ENCODE data around the gene TP53INP2.

Gene TP53INP2

DNA sequence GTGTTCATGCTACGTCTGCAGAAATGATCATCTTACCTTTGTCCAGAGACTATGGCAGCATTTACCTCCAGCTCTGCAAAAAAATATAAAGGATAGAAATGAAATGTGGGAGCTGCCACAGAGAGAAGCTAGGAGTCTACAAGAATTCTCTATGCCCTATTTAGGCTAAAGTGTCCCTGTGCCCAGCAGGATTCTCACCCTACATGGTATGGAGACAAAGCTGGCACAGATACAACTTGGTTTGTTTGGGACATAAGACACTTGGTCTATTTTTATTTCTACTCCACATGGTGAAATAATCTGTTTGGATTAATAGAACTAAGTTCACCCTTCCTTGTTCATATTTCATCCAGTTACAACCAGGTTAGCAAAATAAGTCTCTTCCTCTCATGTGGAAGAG lies 28.4 kb downstream of the TP53INP2 start (continued):
- TF ChIP-seq GFI1B (tag by site-specific recombination; IDR thresholded peaks at IDR 0.05) (no peak), ZNF621 (tag by site-specific recombination; IDR thresholded peaks at IDR 0.05) (no peak), BCL11A (tag by site-specific recombination; IDR thresholded peaks at IDR 0.05; ENCODE audit: low read depth) (no peak), ZNF169 (tag by site-specific recombination; IDR thresholded peaks at IDR 0.05) (no peak), ZNF677 (tag by site-specific recombination; IDR thresholded peaks at IDR 0.05) (no peak)
- TF ChIP-seq, protein P1, sequence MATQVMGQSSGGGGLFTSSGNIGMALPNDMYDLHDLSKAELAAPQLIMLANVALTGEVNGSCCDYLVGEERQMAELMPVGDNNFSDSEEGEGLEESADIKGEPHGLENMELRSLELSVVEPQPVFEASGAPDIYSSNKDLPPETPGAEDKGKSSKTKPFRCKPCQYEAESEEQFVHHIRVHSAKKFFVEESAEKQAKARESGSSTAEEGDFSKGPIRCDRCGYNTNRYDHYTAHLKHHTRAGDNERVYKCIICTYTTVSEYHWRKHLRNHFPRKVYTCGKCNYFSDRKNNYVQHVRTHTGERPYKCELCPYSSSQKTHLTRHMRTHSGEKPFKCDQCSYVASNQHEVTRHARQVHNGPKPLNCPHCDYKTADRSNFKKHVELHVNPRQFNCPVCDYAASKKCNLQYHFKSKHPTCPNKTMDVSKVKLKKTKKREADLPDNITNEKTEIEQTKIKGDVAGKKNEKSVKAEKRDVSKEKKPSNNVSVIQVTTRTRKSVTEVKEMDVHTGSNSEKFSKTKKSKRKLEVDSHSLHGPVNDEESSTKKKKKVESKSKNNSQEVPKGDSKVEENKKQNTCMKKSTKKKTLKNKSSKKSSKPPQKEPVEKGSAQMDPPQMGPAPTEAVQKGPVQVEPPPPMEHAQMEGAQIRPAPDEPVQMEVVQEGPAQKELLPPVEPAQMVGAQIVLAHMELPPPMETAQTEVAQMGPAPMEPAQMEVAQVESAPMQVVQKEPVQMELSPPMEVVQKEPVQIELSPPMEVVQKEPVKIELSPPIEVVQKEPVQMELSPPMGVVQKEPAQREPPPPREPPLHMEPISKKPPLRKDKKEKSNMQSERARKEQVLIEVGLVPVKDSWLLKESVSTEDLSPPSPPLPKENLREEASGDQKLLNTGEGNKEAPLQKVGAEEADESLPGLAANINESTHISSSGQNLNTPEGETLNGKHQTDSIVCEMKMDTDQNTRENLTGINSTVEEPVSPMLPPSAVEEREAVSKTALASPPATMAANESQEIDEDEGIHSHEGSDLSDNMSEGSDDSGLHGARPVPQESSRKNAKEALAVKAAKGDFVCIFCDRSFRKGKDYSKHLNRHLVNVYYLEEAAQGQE (tag by site-specific recombination; IDR thresholded peaks at IDR 0.05): no peak

DNA sequence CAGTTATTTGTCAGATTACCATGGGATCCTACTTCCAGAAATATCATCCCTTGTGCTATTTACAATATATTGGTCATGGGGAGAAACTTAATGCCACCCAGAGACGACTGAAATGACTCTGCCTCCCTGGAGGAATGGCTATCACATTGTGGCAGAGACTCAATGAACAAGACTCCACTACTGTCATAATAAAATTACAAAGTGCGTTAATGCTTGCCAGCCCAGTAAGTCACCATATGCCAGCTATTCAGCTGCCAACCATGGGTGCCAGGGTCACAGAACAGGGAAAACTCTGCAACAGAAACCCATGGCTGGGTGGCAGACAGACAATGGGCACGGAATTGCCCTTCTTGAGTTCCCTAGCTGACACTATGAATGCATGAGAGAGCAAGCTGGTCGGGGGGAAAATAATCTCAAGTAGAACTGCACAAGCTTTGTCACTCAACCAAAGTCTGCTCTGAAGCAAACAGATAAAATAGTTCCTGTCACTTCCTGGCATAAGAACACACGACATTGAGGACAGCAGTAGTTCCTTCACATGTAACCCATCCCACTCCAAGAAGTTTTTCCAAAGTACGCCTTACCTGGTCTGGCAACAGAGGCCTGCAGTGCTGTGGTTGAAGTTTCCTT lies 32.1 kb downstream of the TP53INP2 start:
- Histone ChIP-seq H3K27ac (ENCODE audit: extremely low read depth, low read depth, low read length) (no peak overlapping the region), H3K9me3 (ENCODE audit: control insufficient read depth, insufficient read depth, low read depth, low read length) (no peaks in the 10 kb centered on the region), H3K36me3 (ENCODE audit: control insufficient read depth in 2 of 2, insufficient read depth in 1 of 2, low read length in 2 of 2) (peaks cover 9 to 64% of the 10 kb centered on the region in 2 experiments; a peak in 2 of 3 replicates), H3K4me1 (ENCODE audit: control insufficient read depth, insufficient read depth, low read length) (no peaks in the 10 kb centered on the region), H3K4me3 (ENCODE audit: low read depth, low read length) (no peak overlapping the region)
- CTCF ChIA-PET: no interaction called here
- POLR2A ChIA-PET: no interaction called here
- TF ChIP-seq RBAK (tag by site-specific recombination; IDR thresholded peaks at IDR 0.05): no peak
- TF ChIP-seq HOXC10 (CRISPR knock-in tag; IDR thresholded peaks at IDR 0.05): no peak
- TF ChIP-seq ZNF610 (tag by site-specific recombination; IDR thresholded peaks at IDR 0.05; ENCODE audit: borderline replicate concordance): no peak
- TF ChIP-seq, protein P2, sequence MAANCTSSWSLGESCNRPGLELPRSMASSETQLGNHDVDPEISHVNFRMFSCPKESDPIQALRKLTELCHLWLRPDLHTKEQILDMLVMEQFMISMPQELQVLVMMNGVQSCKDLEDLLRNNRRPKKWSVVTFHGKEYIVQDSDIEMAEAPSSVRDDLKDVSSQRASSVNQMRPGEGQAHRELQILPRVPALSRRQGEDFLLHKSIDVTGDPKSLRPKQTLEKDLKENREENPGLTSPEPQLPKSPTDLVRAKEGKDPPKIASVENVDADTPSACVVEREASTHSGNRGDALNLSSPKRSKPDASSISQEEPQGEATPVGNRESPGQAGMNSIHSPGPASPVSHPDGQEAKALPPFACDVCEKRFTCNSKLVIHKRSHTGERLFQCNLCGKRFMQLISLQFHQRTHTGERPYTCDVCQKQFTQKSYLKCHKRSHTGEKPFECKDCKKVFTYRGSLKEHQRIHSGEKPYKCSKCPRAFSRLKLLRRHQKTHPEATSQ (tag by site-specific recombination; IDR thresholded peaks at IDR 0.05): no peak
- TF ChIP-seq, protein P3, sequence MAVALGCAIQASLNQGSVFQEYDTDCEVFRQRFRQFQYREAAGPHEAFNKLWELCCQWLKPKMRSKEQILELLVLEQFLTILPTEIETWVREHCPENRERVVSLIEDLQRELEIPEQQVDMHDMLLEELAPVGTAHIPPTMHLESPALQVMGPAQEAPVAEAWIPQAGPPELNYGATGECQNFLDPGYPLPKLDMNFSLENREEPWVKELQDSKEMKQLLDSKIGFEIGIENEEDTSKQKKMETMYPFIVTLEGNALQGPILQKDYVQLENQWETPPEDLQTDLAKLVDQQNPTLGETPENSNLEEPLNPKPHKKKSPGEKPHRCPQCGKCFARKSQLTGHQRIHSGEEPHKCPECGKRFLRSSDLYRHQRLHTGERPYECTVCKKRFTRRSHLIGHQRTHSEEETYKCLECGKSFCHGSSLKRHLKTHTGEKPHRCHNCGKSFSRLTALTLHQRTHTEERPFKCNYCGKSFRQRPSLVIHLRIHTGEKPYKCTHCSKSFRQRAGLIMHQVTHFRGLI (tag by site-specific recombination; IDR thresholded peaks at IDR 0.05): no peak
- TF ChIP-seq, protein P4, sequence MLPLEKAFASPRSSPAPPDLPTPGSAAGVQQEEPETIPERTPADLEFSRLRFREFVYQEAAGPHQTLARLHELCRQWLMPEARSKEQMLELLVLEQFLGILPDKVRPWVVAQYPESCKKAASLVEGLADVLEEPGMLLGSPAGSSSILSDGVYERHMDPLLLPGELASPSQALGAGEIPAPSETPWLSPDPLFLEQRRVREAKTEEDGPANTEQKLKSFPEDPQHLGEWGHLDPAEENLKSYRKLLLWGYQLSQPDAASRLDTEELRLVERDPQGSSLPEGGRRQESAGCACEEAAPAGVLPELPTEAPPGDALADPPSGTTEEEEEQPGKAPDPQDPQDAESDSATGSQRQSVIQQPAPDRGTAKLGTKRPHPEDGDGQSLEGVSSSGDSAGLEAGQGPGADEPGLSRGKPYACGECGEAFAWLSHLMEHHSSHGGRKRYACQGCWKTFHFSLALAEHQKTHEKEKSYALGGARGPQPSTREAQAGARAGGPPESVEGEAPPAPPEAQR (tag by site-specific recombination; IDR thresholded peaks at IDR 0.05): no peak
- TF ChIP-seq, protein P5, sequence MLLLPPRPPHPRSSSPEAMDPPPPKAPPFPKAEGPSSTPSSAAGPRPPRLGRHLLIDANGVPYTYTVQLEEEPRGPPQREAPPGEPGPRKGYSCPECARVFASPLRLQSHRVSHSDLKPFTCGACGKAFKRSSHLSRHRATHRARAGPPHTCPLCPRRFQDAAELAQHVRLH (tag by site-specific recombination; IDR thresholded peaks at IDR 0.05): no peak
- TF ChIP-seq ZNF830 (tag by site-specific recombination; IDR thresholded peaks at IDR 0.05; ENCODE audit: low read depth): no peak
- TF ChIP-seq, protein P6, sequence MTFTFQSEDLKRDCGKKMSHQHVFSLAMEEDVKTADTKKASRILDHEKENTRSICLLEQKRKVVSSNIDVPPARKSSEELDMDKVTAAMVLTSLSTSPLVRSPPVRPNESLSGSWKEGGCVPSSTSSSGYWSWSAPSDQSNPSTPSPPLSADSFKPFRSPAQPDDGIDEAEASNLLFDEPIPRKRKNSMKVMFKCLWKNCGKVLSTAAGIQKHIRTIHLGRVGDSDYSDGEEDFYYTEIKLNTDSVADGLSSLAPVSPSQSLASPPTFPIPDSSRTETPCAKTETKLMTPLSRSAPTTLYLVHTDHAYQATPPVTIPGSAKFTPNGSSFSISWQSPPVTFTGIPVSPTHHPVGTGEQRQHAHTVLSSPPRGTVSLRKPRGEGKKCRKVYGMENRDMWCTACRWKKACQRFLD (tag by site-specific recombination; IDR thresholded peaks at IDR 0.05): no peak
- TF ChIP-seq ZNF707 (tag by site-specific recombination; IDR thresholded peaks at IDR 0.05): no peak
- TF ChIP-seq ZFP41 (tag by site-specific recombination; IDR thresholded peaks at IDR 0.05; ENCODE audit: borderline replicate concordance): no peak
- TF ChIP-seq ZNF169 (tag by site-specific recombination; IDR thresholded peaks at IDR 0.05): no peak
- no peak for TF ChIP-seq ZNF510 (tag by site-specific recombination; IDR thresholded peaks at IDR 0.05; ENCODE audit: insufficient replicate concordance)
- no peak for TF ChIP-seq ZNF843 (tag by site-specific recombination; IDR thresholded peaks at IDR 0.05)
- no peak for TF ChIP-seq ZNF571 (tag by site-specific recombination; IDR thresholded peaks at IDR 0.05)
- TF ChIP-seq ZEB2 (tag by site-specific recombination; IDR thresholded peaks at IDR 0.05): no peak
- TF ChIP-seq ZNF416 (tag by site-specific recombination; IDR thresholded peaks at IDR 0.05): no peak

All from HEK293 (cell line).